Endothelial cell of umbilical vein (primary cell): ENCODE results near the gene SSC5D. TPM values are rescaled to one million over a fixed set of nuclear protein-coding genes. Genes with fewer than 3 reads are reported as not detected.

Experiments used
- BruUV-seq: library from RNA; stranded (reverse); fragments of 400-500 nt; replicated peaks from 2 replicates; lab custom pipeline; 2021; lab: Mats Ljungman, UMichigan
- CTCF ChIA-PET: fragments of 300-600, 350-600 bp; sonication (Branson Sonifier 250); formaldehyde crosslinking; loops from one replicate; lab custom pipeline; 2021; ENCODE audit warnings: antibody characterized with exemption, inconsistent platforms; lab: Charles Lee
- POLR2A ChIA-PET: fragments of 300-600, 350-600 bp; sonication (Branson Sonifier 250); formaldehyde crosslinking; loops from one replicate; lab custom pipeline; 2021; ENCODE audit warnings: antibody characterized with exemption, inconsistent platforms; lab: Charles Lee
- DNase-seq: peaks from one replicate; pipeline ENCODE4 v3.0.0-alpha.2; 2011; ENCODE audit warnings: low read depth, low spot score
- FAIRE-seq: peaks from 2 replicates; lab custom pipeline; 2011; peaks lifted over from hg19 to GRCh38; lab: Jason Lieb, UNC
- H2AFZ ChIP-seq: 2 replicates; pipeline ENCODE4 v1.6.0; 2012; ENCODE audit warnings: low read depth, low read length, control low read depth, inconsistent platforms
- H3K27ac ChIP-seq: 2 replicates; pipeline ENCODE4 v1.5.1; 2011; ENCODE audit warnings: low read depth, mild to moderate bottlenecking, control low read depth, low read length, moderate library complexity; ENCODE audit not compliant: insufficient read depth
- H3K27me3 ChIP-seq, 2 experiments: 2 replicates each; pipeline versions ENCODE4 v1.6.0 to v1.6.1; 2011; ENCODE audit warnings: low read length in 2 of 2, mixed read lengths in 1 of 2; ENCODE audit not compliant: control insufficient read depth in 2 of 2, insufficient read depth in 2 of 2
- H3K36me3 ChIP-seq, 2 experiments: 2 replicates in 1 of 2; 3 replicates in 1 of 2; pipeline ENCODE4 v1.5.1; 2011; ENCODE audit warnings: low read length in 2 of 2, mild to moderate bottlenecking in 1 of 2, moderate library complexity in 1 of 2; ENCODE audit not compliant: control insufficient read depth in 2 of 2, insufficient read depth in 2 of 2; ENCODE audit errors: extremely low read depth in 1 of 2
- H3K4me1 ChIP-seq: 3 replicates; pipeline ENCODE4 v1.5.1; 2011; ENCODE audit warnings: mild to moderate bottlenecking, low read length; ENCODE audit not compliant: control insufficient read depth, insufficient read depth; ENCODE audit errors: extremely low read depth
- H3K4me2 ChIP-seq: 2 replicates; pipeline ENCODE4 v1.6.1; 2011; ENCODE audit warnings: low read length, control low read depth, mixed read lengths; ENCODE audit not compliant: insufficient read depth
- H3K4me3 ChIP-seq, 3 experiments: fragments of 200-600 bp in 1 of 3; sonication (generic), shearing (Covaris generic) in 1 of 3; replicated peaks in 1 of 3; 2 replicates each; pipeline ENCODE4 v1.5.1; 2011 to 2016; ENCODE audit warnings: control low read depth in 3 of 3, low read length in 3 of 3, mild to moderate bottlenecking in 2 of 3, inconsistent platforms in 1 of 3, low read depth in 1 of 3, moderate library complexity in 1 of 3; ENCODE audit not compliant: insufficient read depth in 1 of 3
- H3K79me2 ChIP-seq: 2 replicates; pipeline ENCODE4 v1.6.0; 2012; ENCODE audit warnings: low read length, inconsistent platforms; ENCODE audit not compliant: control insufficient read depth, insufficient read depth
- H3K9ac ChIP-seq: replicated peaks from 2 replicates; pipeline ENCODE3; 2011; ENCODE audit warnings: low read length, control low read depth; ENCODE audit not compliant: insufficient read depth; ENCODE audit errors: extremely low read depth
- H3K9me1 ChIP-seq: replicated peaks from 3 replicates; pipeline ENCODE4 v1.6.0; 2011; ENCODE audit warnings: mild to moderate bottlenecking, low read length; ENCODE audit not compliant: control insufficient read depth, insufficient read depth; ENCODE audit errors: extremely low read depth
- H3K9me3 ChIP-seq: replicated peaks from 2 replicates; pipeline ENCODE4 v1.5.1; 2012; ENCODE audit warnings: low read length, inconsistent platforms; ENCODE audit not compliant: control insufficient read depth, insufficient read depth
- H4K20me1 ChIP-seq: replicated peaks from 2 replicates; pipeline ENCODE3; 2011; ENCODE audit warnings: mild to moderate bottlenecking, low read length; ENCODE audit not compliant: control insufficient read depth, insufficient read depth; ENCODE audit errors: extremely low read depth
- EZH2 ChIP-seq: IDR thresholded peaks from 2 replicates; pipeline ENCODE4 v1.6.1; 2012; ENCODE audit warnings: borderline replicate concordance, low read depth, mild to moderate bottlenecking, moderate library complexity, low read length, inconsistent platforms; ENCODE audit not compliant: severe bottlenecking
- FOS ChIP-seq: IDR thresholded peaks from 2 replicates; pipeline ENCODE4 v1.6.1; 2011; ENCODE audit warnings: mild to moderate bottlenecking, low read length, moderate library complexity, borderline replicate concordance; ENCODE audit not compliant: insufficient read depth
- GATA2 ChIP-seq: IDR thresholded peaks from 2 replicates; pipeline ENCODE4 v1.7.0; 2011; ENCODE audit warnings: low read depth, mild to moderate bottlenecking, moderate library complexity, mixed read lengths, low read length; ENCODE audit not compliant: insufficient read length, insufficient read depth
- JUN ChIP-seq: IDR thresholded peaks from 2 replicates; pipeline ENCODE4 v1.6.1; 2011; ENCODE audit warnings: borderline replicate concordance, low read depth; ENCODE audit not compliant: insufficient read length, insufficient read depth
- MAX ChIP-seq: IDR thresholded peaks from 2 replicates; pipeline ENCODE4 v1.6.1; 2011; ENCODE audit not compliant: insufficient read depth, insufficient read length
- MYC ChIP-seq: IDR thresholded peaks from one replicate; pipeline ENCODE4 v1.6.1; 2011; ENCODE audit warnings: mild to moderate bottlenecking, low read depth, low read length
- POLR2A ChIP-seq: IDR thresholded peaks from 2 replicates; pipeline ENCODE4 v1.6.1; 2012; ENCODE audit warnings: low read depth, mild to moderate bottlenecking, control low read depth, low read length
- POLR2AphosphoS5 ChIP-seq: IDR thresholded peaks from 2 replicates; pipeline ENCODE4 v1.6.1; 2012; ENCODE audit warnings: low read depth, mild to moderate bottlenecking, control low read depth, low read length, moderate library complexity; ENCODE audit not compliant: insufficient read depth
- dilution Hi-C: fragments of 300-500 bp; cut with MboI; formaldehyde crosslinking; loops from one replicate; pipeline ENCODE4 v1.15.0; 2019; ENCODE audit warnings: low sequenced_read_pairs; ENCODE audit not compliant: extremely low pct_ligation_motif_present
- intact Hi-C: fragments of 100-400 bp; cut with micrococcal nuclease; formaldehyde crosslinking; loops from one replicate; pipeline ENCODE4 v1.10.0; 2022
- polyA plus RNA-seq, 4 experiments: library from polyadenylated mRNA; depleted of rRNA in 3 of 4; stranded (reverse) in 3 of 4; unstranded in 1 of 4; fragments of >200 nt; gene quantifications; 2 replicates each; pipeline versions ENCODE4 v1.2.1 to v1.2.3, GENCODE V29; 2011 to 2012; ENCODE audit warnings: missing spikeins in 1 of 4
- total RNA-seq: library from RNA; stranded (reverse); gene quantifications from 2 replicates; pipeline ENCODE4 v1.2.3, GENCODE V29; 2021
- TF ChIP-seq, protein P1 (sequence below), 2 donors: IDR thresholded peaks; 1 replicate in 1 of 2; 2 replicates in 1 of 2; pipeline ENCODE4 v1.5.1; 2011; ENCODE audit warnings: low read length in 2 of 2, mild to moderate bottlenecking in 2 of 2, moderate library complexity in 2 of 2, control low read depth in 1 of 2, inconsistent platforms in 1 of 2, low read depth in 1 of 2; ENCODE audit not compliant: insufficient read depth in 1 of 2; ENCODE audit errors: extremely low read depth in 1 of 2

SSC5D gene
- total and polyA plus RNA-seq, 2 donors (not counting 3 experiments of a cell fraction or from before 2014, with no cell fraction given) = 0.47 to 1.3 TPM

DNA sequence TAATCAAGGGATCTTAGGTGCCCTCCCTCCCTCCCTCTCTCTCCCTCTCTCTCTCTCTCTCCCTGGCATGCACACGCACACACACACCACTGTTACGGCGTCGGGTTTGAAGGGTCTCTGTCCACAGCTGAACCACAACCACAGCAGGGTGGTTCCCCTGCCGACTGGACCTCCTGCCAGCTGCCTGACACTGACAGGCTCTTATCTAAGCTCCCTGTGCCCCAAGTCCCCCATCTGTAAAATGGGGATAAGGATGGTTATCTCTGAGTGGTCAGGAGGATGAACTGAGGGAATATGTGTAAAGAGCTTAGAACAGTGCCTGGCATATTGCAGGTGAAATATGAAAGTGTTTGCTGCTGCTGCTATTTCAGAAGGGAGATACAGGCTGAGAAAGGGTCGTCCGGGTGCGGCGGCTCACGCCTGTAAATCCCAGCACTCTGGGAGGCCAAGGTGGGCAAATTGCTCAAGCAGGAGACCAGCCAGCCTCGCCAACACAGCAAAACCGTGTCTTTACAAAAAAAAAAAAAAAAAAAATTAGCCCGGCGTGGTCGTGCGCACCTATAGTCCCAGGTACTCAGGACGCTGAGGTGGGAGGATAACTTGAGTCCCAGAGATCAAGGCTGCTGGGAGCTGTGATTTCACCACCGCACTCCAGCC, 44.3 kb upstream of the SSC5D start:
- H3K27ac ChIP-seq = no peak overlapping the region
- H3K4me1 ChIP-seq = no peaks in the 10 kb centered on the region
- no peaks in the 10 kb centered on the region for H3K79me2 ChIP-seq
- no peak overlapping the region for H3K4me2 ChIP-seq
- no peak overlapping the region for H2AFZ ChIP-seq
- no TSS peak for BruUV-seq
- intact Hi-C loops (no loop called here), dilution Hi-C loops (no loop called here)
- TF ChIP-seq POLR2A (no peak), EZH2 (peak; percentile 82), POLR2AphosphoS5 (no peak), MAX (no peak), JUN (no peak)
- no peaks in the 10 kb centered on the region for H3K9me1 ChIP-seq
- POLR2A ChIA-PET = no interaction called here
- FAIRE-seq = no peak
- no peaks in the 10 kb centered on the region for H4K20me1 ChIP-seq
- H3K27me3 ChIP-seq = peaks cover 42 to 46% of the 10 kb centered on the region in 2 experiments
- no peak overlapping the region for H3K4me3 ChIP-seq
- H3K36me3 ChIP-seq = no peaks in the 10 kb centered on the region
- CTCF ChIA-PET = interaction anchor here (0.9 to 1.2 kb wide), 3 partner anchors 24 to 303 kb away, joined by 3 to 6 read pairs (median 3); no protein-coding TSS in a partner anchor
- no peak overlapping the region for H3K9ac ChIP-seq
- DNase-seq = no peak
- no peaks in the 10 kb centered on the region for H3K9me3 ChIP-seq

GRCh38 chr19:55444646-55445045, 43.6 kb upstream of the SSC5D start:
- ChIA-PET POLR2A (no interaction called here), CTCF (interaction anchor here (0.9 to 1.2 kb wide), 3 partner anchors 23 to 303 kb away, joined by 3 to 6 read pairs (median 3); no protein-coding TSS in a partner anchor)
- H3K36me3 ChIP-seq = no peaks in the 10 kb centered on the region
- FAIRE-seq (no peak), DNase-seq (no peak)
- no peaks in the 10 kb centered on the region for H3K9me1 ChIP-seq
- H3K4me3 ChIP-seq = no peak overlapping the region
- TF ChIP-seq, protein P1, sequence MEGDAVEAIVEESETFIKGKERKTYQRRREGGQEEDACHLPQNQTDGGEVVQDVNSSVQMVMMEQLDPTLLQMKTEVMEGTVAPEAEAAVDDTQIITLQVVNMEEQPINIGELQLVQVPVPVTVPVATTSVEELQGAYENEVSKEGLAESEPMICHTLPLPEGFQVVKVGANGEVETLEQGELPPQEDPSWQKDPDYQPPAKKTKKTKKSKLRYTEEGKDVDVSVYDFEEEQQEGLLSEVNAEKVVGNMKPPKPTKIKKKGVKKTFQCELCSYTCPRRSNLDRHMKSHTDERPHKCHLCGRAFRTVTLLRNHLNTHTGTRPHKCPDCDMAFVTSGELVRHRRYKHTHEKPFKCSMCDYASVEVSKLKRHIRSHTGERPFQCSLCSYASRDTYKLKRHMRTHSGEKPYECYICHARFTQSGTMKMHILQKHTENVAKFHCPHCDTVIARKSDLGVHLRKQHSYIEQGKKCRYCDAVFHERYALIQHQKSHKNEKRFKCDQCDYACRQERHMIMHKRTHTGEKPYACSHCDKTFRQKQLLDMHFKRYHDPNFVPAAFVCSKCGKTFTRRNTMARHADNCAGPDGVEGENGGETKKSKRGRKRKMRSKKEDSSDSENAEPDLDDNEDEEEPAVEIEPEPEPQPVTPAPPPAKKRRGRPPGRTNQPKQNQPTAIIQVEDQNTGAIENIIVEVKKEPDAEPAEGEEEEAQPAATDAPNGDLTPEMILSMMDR (IDR thresholded peaks at IDR 0.05; ENCODE audit: extremely low read depth in 1 of 2, insufficient read depth in 1 of 2, low read depth in 1 of 2, low read length in 2 of 2) = no peak
- TF ChIP-seq POLR2AphosphoS5 (no peak), GATA2 (no peak), EZH2 (no peak), MYC (no peak), POLR2A (no peak), FOS (no peak), JUN (no peak), MAX (no peak)
- peaks cover 41 to 42% of the 10 kb centered on the region in 2 experiments for H3K27me3 ChIP-seq
- dilution Hi-C loops = no loop called here
- no peak overlapping the region for H3K27ac ChIP-seq
- no peaks in the 10 kb centered on the region for H4K20me1 ChIP-seq
- no peaks in the 10 kb centered on the region for H3K79me2 ChIP-seq
- intact Hi-C loops = no loop called here
- H3K4me2 ChIP-seq = no peak overlapping the region
- no peak overlapping the region for H3K9ac ChIP-seq
- H3K4me1 ChIP-seq = no peaks in the 10 kb centered on the region
- no peak overlapping the region for H2AFZ ChIP-seq
- BruUV-seq = no TSS peak
- H3K9me3 ChIP-seq = no peaks in the 10 kb centered on the region
